ENCODE results near the gene OTOP1.
"Not testable (repeated sequence)": the region's sequence is repeated elsewhere in the genome, so short reads cannot be mapped to it uniquely, and the experiment has no call there.

The OTOP1 gene

DNA sequence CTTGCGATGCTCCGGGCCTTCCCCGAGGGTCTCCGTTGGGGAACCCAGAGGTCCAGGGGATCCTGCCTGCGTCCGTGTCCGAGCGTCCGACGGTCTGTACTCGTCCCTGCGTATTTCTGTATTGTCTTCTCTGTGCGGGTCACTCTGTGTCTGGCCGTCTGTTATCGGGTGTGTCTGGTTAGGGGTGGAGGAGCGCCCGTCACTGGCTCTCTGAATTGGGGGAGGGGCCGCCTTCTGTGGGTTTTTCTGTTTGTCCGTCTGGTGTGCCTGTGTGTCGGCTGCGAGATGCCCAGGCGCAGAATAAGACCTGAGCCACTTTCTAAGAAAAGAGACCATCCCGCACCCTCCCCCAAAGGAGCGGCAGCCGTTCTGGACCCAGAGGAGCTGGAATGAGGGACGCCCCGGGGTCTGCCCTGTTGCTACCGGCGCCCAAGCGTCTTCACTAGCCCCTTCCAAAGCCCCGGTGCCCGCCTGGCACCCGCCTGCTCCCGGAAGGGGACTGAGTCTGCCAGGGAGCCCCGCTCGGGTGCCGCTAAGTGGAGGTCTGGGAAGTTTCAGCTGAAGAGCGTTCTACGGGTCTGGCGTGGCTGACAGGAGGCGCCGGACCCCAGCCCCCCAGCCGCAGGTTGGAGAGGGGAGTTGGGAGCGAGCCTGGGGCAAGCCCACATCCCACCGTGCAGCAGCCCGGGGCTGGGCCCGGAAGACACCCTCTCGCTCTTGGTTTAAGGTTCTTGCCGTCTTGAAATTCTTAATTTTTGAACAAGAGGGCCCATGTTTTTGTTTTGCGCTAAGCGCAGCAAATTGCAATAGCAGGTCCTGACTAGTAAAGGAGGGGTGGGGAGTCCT lies 1.0 kb upstream of the OTOP1 start:
- no peak for DNase-seq

DNA sequence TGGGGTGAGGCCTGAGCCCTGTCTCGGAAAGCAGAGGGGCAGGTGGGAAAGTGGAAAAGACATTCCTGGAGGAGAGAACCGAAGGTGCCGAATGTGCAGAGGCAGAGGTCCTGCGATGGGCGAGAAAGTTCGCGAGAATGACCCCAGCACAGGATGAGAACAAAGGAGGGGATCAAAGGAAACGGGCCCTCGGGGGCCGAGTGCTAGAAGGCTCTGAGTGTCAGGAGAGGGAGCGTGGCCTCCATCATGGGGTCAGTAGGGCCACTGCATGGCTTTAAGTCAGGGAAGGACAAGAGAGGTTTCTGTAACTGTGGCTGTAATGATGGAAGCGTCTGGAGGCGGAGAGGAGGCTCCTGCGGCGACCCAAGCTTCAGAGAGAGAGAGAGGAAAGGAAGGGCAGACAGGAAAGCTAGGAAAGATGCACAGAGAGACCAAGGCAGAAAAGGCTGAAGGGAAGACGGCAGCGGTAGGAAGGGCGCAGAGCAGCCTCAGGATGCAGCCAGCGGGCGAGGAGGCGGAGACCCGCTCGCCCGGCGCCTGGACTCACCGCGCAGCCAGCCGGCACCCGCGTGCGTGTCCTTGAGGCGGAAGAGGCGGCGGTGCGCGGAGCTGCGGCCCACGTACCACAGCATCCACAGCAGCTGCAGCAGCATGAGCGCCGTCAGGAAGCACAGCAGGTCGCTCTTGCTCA lies 669 bp downstream of the OTOP1 start:
- no peak for DNase-seq

GRCh38 chr4:4217113-4217512 lies 9.6 kb downstream of the OTOP1 start:
- DNase-seq = no peak

DNA sequence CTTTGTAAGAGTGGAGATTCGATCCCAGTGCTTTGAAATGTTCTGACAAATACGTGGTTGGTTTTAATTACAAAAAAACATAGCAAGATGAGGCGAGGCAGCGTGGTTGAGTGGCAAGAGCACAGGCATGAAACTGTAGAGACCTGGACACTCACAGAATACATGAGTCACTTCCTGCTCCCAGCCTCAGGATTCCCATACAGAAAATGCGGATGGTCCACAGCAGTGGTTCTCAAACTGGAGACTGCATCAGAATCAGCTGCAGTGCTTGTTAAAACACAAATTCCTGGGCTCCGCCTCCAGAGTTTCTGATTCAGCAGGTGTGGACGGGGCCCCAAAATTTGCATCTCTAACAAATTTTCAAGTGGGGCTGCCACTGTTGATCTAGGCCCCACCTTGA lies 10.1 kb downstream of the OTOP1 start:
- no peak for DNase-seq

- DNase-seq = not testable (repeated sequence)
Observed at GRCh38 chr4:4213674-4214073, 13.1 kb downstream of the OTOP1 start.

DNA sequence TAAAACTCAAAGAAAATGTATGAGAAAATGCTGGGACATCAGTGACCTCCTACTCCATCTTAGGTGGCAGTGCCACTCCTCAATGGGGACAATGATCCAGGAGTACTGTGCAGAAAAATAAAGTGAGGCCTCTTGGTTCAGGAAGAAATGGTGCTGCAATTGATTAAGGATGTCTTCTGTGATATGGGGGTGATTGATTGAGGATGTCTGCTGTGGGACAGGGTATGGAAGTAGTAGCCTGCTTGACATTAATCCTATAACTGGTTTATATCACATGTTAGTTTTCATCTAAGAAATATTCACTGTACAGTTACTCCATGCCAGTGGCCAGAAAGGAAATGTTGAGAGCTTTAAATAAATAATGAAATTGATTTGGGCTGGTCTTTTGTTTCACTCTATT lies 20.5 kb downstream of the OTOP1 start:
- DNase-seq = no peak

DNA sequence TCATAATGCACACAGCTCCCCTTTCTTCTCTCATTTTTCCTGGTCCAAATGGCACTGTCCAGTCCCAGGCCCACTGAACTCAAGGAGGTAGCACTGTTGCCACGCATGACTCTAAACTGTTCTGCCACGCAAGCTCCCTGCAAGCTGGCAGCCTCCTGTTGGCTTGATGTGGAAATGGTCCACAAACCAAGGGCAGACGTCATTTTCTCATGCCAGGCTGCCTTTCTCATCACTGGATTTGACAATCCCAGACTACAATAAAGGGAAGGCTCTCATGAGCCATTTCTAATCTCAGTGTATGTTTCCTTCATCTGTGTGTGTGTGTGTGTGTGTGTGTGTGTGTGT lies 22.4 kb downstream of the OTOP1 start:
- DNase-seq = no peak

- DNase-seq = no peak
Observed at GRCh38 chr4:4203688-4204400, 22.9 kb downstream of the OTOP1 start.

GRCh38 chr4:4202510-4202909 lies 24.2 kb downstream of the OTOP1 start:
- no peak for DNase-seq

DNA sequence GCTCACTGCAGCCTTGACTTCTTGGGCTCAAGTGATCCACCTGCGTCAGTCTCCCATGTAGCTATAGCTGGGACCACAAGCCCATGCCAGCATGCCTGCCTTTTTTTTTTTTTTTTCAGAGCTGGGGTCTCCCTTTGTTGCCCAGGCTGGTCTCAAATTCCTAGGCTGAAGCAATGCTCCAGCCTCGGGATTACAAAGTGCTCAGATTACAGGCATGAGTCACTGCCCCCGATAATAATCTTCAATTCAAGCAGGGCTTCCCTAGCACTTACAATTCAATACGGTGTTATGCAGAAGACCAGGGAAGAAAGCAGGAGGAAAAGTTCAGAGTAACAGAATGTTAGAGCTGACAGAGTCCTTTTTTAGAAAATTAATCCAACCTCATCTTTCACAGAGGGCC lies 26.1 kb downstream of the OTOP1 start:
- DNase-seq = no peak

- DNase-seq = no peak
Observed at GRCh38 chr4:4195354-4195753, 31.4 kb downstream of the OTOP1 start.

DNA sequence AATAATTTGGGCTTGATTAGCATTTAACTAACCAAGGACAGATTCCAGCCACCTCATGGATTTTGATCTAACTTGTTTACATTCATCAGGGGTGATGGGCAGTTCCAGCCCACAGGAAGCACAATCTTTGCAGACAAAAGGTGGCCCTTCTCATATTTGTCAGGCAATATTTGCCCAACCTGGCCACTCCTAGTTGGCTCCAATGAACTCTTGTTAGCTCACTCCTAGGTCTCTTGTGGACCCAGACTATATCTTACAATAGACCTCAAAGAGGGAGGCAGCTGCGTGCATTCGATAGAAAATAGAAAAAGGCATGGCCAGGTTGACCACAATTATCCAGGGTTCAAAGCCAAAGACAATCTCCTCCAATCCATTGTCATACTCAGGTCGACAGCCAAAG lies 38.2 kb downstream of the OTOP1 start:
- not testable (repeated sequence) for DNase-seq

DNA sequence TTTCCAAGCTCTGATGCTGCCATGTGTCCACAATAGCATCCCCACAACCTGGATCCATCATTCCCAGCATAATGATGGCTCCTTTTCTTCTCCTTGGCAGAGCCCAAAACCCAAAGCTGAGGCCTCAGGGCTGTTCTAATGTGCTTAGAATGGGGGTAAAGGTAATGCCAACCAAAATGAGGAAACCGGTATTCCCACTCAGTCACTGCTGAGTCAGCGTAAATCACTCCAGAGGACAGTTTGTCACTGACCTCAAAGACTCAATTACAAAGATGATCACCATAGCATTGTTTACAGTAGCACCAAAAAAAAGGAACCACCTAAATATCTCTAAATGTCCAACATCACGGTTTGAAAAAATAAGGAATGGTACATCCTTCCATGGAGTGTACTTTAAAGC lies 41.2 kb downstream of the OTOP1 start:
- DNase-seq = no peak

DNA sequence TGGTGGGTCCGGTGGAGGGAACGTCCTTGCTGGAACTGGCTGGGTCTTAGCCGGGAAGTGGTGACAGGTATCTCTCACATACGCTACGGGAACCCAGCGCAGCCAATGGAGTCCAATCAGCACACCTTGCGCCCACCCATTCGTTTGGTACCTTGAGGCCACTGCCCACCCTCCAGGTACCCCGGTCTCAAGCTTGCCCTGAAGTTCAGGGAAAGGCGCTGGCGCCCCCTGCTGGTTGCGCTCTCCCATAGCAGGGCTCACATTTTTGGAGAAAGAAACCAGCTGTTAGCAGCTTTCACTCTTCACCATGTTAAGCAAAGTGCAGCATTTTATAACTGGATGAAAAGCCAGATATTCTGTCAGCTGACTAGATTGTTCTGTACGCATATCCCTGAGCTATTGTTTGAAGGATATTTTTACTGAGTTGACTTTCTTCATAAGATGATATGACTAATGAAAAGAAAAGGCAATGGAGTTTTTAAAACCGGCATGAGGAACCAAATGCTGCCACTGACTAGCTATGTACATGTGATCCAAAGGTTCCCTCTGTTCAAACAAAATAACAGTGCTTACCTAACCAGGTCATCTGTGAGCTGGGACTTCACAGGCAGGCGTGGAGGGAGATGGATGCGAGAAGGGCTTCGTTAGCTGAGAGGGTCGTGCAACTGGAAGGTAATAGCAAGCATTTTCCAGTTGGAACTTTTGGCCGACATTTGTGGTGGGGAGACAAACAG lies 43.7 kb downstream of the OTOP1 start:
- no peak for DNase-seq

DNA sequence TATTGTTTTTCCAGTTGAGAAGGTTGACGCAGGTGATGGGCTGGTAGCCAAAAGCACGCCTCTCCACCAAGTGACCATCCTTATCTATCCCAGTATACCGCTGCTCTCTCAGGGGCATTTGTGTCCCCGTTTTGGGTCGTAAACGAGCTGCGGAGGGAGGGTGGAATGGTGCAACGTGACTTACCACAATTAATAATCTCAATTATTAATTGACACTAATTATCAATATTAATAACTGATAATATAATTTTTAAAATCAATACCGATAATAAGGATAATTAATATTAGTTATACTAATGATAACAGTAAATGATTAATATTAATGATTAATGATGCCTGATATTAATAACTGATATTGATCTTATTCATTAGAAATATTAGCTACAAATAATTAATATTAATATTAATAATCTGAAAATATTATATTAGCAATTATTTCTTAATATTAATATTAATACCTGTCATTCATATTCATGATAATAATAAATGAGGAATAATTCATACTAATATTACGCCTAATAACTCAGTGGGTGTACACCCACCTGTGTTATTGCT lies 56.1 kb downstream of the OTOP1 start:
- no peak for DNase-seq

GRCh38 chr4:4167981-4168780 lies 58.5 kb downstream of the OTOP1 start:
- not testable (repeated sequence) for DNase-seq

- DNase-seq = not testable (repeated sequence)
Observed at GRCh38 chr4:4166986-4167385, 59.7 kb downstream of the OTOP1 start.

- not testable (repeated sequence) for DNase-seq
Observed at GRCh38 chr4:4165701-4166392, 60.9 kb downstream of the OTOP1 start.

GRCh38 chr4:4164532-4165173 lies 62.1 kb downstream of the OTOP1 start:
- not testable (repeated sequence) for DNase-seq

DNA sequence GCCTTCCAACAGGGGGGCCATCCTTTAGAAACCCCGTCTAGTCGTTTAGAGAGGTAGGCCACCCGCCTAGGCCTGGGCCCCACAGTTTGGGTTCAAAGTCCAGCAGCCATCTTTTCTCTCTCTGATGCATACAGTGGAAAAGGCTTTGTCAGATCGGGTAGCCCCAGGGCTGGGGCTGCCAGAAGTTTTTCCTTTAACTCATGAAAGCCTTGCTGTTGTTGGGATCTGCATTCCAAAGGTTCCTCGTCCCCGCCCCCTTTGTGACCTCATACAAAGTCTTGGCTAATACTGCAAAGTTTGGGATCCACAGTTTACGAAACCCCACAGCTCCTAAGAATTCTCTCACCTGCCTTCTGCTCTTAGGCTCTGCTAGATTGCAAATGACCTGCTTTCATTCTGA lies 64.5 kb downstream of the OTOP1 start:
- DNase-seq = not testable (repeated sequence)

All from T-helper 9 cell (primary cell).